Hepatocyte (in vitro differentiated cells): ENCODE measurements around the gene AIFM2. TPM values are rescaled to one million over a fixed set of nuclear protein-coding genes. Genes with fewer than 3 reads are reported as not detected.

Experiments
- DNase-seq: peaks from one replicate; pipeline ENCODE4 v3.0.0-alpha.2; 2016; ENCODE audit warnings: low spot score
- H2AFZ ChIP-seq: fragments of 200-600 bp; sonication (generic); 2 replicates; pipeline ENCODE4 v1.6.0; 2016; ENCODE audit warnings: antibody characterized with exemption, mild to moderate bottlenecking
- H3K27ac ChIP-seq: fragments of 200-600 bp; sonication (generic); 2 replicates; pipeline ENCODE4 v1.5.1; 2016; ENCODE audit warnings: mild to moderate bottlenecking
- H3K27me3 ChIP-seq: fragments of 200-600 bp; sonication (generic); 2 replicates; pipeline ENCODE4 v1.6.1; 2016
- H3K36me3 ChIP-seq: fragments of 200-600 bp; sonication (generic); replicated peaks from 2 replicates; pipeline ENCODE4 v1.5.1; 2016; ENCODE audit warnings: low read depth; ENCODE audit not compliant: insufficient read depth
- H3K4me1 ChIP-seq: fragments of 200-600 bp; sonication (generic); 2 replicates; pipeline ENCODE4 v1.5.1; 2016; ENCODE audit warnings: mild to moderate bottlenecking, moderate library complexity; ENCODE audit not compliant: insufficient read depth
- H3K4me2 ChIP-seq: fragments of 200-600 bp; sonication (generic); 2 replicates; pipeline ENCODE4 v1.6.0; 2016
- H3K4me3 ChIP-seq: fragments of 200-600 bp; sonication (generic); 2 replicates; pipeline ENCODE4 v1.5.1; 2016; ENCODE audit warnings: mild to moderate bottlenecking
- H3K79me2 ChIP-seq: fragments of 200-600 bp; sonication (generic); 2 replicates; pipeline ENCODE4 v1.6.0; 2017; ENCODE audit warnings: mild to moderate bottlenecking
- H3K9me2 ChIP-seq: fragments of 200-600 bp; sonication (generic); replicated peaks from 2 replicates; pipeline ENCODE4 v1.6.0; 2017; ENCODE audit warnings: mild to moderate bottlenecking; ENCODE audit not compliant: insufficient read depth
- H3K9me3 ChIP-seq: fragments of 200-600 bp; sonication (generic); 2 replicates; pipeline ENCODE4 v1.5.1; 2016; ENCODE audit warnings: low read depth, mild to moderate bottlenecking
- H4K20me1 ChIP-seq: fragments of 200-600 bp; sonication (generic); 2 replicates; pipeline ENCODE4 v1.6.0; 2016; ENCODE audit warnings: mild to moderate bottlenecking; ENCODE audit not compliant: insufficient read depth, poor library complexity, severe bottlenecking
- EZH2 ChIP-seq: fragments of 200-600 bp; sonication (generic); IDR thresholded peaks from 2 replicates; pipeline ENCODE4 v1.6.1; 2016; ENCODE audit warnings: antibody characterized with exemption, mild to moderate bottlenecking, borderline replicate concordance
- EZH2phosphoT487 ChIP-seq: fragments of 200-600 bp; sonication (generic); IDR thresholded peaks from one replicate; pipeline ENCODE4 v1.6.1; 2018; ENCODE audit warnings: antibody characterized with exemption, mild to moderate bottlenecking, low read depth, moderate library complexity; ENCODE audit not compliant: unreplicated experiment, severe bottlenecking
- WGBS: methylation state at CpG from one replicate; pipeline ENCODE4 v1.1.6; 2016; ENCODE audit warnings: low lambda C conversion rate; ENCODE audit errors: missing lambda C conversion rate; 5-methylcytosine and 5-hydroxymethylcytosine counted together
- polyA plus RNA-seq: library from polyadenylated mRNA; unstranded; fragments of >200 nt; fragmentation: Nextera tagmentation; extraction: Ambion mirVana; gene quantifications from 2 replicates; pipeline ENCODE4 v1.2.1, GENCODE V29; 2016
- total RNA-seq: library from RNA; depleted of rRNA; stranded (reverse); fragments of >200 nt; gene quantifications from 2 replicates; pipeline ENCODE4 v1.2.3, GENCODE V29; 2014
- TF ChIP-seq, protein P1 (sequence below): fragments of 200-600 bp; sonication (generic); IDR thresholded peaks from 2 replicates; pipeline ENCODE4 v1.5.1; 2016; ENCODE audit warnings: antibody characterized with exemption, mild to moderate bottlenecking; ENCODE audit not compliant: poor library complexity

The AIFM2 gene
- total and polyA plus RNA-seq, 2 experiments from 2014 or later: 8.6 to 16.1 TPM

GRCh38 chr10:70175516-70175915, 42.9 kb upstream of the AIFM2 start:
- Histone ChIP-seq H3K27ac (no peak overlapping the region), H3K9me3 (no peaks in the 10 kb centered on the region), H3K9me2 (no peaks in the 10 kb centered on the region), H4K20me1 (no peaks in the 10 kb centered on the region), H3K27me3 (no peaks in the 10 kb centered on the region), H3K4me3 (no peak overlapping the region), H3K4me2 (no peak overlapping the region), H3K79me2 (no peaks in the 10 kb centered on the region), H2AFZ (no peak overlapping the region), H3K36me3 (no peaks in the 10 kb centered on the region), H3K4me1 (no peaks in the 10 kb centered on the region)
- DNase-seq: no peak
- WGBS: 92% methylated on average over 3 of the region's 3 CpGs
- TF ChIP-seq EZH2 (no peak), EZH2phosphoT487 (no peak)
- TF ChIP-seq, protein P1, sequence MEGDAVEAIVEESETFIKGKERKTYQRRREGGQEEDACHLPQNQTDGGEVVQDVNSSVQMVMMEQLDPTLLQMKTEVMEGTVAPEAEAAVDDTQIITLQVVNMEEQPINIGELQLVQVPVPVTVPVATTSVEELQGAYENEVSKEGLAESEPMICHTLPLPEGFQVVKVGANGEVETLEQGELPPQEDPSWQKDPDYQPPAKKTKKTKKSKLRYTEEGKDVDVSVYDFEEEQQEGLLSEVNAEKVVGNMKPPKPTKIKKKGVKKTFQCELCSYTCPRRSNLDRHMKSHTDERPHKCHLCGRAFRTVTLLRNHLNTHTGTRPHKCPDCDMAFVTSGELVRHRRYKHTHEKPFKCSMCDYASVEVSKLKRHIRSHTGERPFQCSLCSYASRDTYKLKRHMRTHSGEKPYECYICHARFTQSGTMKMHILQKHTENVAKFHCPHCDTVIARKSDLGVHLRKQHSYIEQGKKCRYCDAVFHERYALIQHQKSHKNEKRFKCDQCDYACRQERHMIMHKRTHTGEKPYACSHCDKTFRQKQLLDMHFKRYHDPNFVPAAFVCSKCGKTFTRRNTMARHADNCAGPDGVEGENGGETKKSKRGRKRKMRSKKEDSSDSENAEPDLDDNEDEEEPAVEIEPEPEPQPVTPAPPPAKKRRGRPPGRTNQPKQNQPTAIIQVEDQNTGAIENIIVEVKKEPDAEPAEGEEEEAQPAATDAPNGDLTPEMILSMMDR: no peak

- WGBS: 67% methylated on average over 4 of the region's 4 CpGs
- Histone ChIP-seq H3K4me1 (no peaks in the 10 kb centered on the region), H3K36me3 (no peaks in the 10 kb centered on the region), H3K4me3 (no peak overlapping the region), H3K27me3 (no peaks in the 10 kb centered on the region), H4K20me1 (peaks cover 6% of the 10 kb centered on the region), H3K9me2 (no peaks in the 10 kb centered on the region), H2AFZ (no peak overlapping the region), H3K79me2 (peaks cover 9% of the 10 kb centered on the region), H3K4me2 (no peak overlapping the region), H3K9me3 (no peaks in the 10 kb centered on the region), H3K27ac (no peak overlapping the region)
- TF ChIP-seq EZH2phosphoT487 (no peak), EZH2 (no peak)
- TF ChIP-seq, protein P1: no peak
- DNase-seq: no peak
These were observed 41.6 kb upstream of the AIFM2 start for GRCh38 chr10:70174058-70174741.

DNA sequence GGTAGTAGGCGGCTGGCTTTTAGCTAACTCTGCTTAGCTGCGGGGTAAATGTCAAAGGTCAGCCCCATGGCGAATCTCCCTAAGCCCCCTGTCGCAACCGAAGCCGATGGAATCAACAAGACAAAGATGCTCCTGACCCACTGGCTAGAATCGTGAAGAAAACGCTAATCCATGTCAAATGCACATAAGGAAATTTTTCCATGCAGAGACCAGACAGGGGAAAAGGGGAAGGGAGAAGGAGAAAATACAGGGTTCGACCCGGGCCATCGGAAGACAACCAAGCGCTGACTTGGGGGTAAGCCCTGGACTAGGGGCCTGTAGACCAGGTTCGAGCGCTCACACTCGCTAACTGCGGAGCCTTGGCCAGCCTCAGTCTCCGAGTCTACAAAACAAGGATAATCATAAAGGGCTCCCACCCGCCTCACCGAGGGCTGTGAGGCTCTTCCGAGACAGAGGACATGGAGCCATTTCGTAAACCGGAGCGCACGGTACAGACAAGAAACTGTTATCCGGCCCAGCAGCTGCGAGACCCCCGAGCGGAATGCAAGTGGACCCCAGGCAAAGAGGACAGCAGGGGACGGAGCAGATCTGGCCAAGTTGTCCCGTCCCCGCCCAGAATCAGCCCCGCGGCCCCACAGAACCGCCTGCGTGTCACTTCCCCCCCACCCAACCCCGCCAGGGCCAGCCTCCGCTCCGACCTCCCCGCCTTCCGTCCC, 37.2 kb upstream of the AIFM2 start:
- Histone ChIP-seq H3K4me3 (peak overlapping the region; percentile 47), H3K79me2 (peaks cover 51% of the 10 kb centered on the region), H3K4me2 (peak overlapping the region; percentile 84), H4K20me1 (peaks cover 49% of the 10 kb centered on the region), H3K9me3 (no peaks in the 10 kb centered on the region), H3K27ac (peak overlapping the region; percentile 91), H3K4me1 (peaks cover 9% of the 10 kb centered on the region), H2AFZ (no peak overlapping the region), H3K9me2 (no peaks in the 10 kb centered on the region), H3K36me3 (peaks cover 7% of the 10 kb centered on the region), H3K27me3 (no peaks in the 10 kb centered on the region)
- WGBS: 2% methylated on average over 30 of the region's 40 CpGs
- no peak for TF ChIP-seq EZH2
- peak; percentile 46 for DNase-seq

DNA sequence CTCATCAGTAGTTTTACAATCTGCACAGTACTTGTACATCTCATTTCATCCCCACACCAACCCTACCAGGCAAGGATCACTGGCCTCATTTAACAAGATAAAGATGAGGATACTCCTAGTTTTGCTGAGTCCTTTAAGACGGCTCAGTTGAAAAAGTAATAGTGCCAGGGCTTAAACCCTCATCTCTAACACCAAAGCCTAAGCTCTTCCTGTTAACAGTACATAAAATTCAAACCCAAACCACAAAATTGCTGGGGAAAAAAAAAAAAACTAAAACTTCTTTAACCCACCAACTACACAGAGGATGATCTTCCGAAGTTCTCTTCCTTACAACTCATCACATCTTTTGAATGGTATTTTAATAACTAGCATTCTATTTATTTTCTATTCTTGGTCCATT, 36.4 kb upstream of the AIFM2 start:
- H3K9me2 ChIP-seq: no peaks in the 10 kb centered on the region
- peaks cover 9% of the 10 kb centered on the region for H3K4me1 ChIP-seq
- no peaks in the 10 kb centered on the region for H3K27me3 ChIP-seq
- H4K20me1 ChIP-seq: peaks cover 57% of the 10 kb centered on the region
- peak overlapping the region; percentile 91 for H3K27ac ChIP-seq
- H3K4me3 ChIP-seq: peak overlapping the region; percentile 47
- H3K9me3 ChIP-seq: no peaks in the 10 kb centered on the region
- no peak for DNase-seq
- 42% methylated on average over 2 of the region's 2 CpGs for WGBS
- TF ChIP-seq EZH2 (no peak), EZH2phosphoT487 (no peak)
- TF ChIP-seq, protein P1: no peak
- peaks cover 7% of the 10 kb centered on the region for H3K36me3 ChIP-seq
- peak overlapping the region; percentile 84 for H3K4me2 ChIP-seq
- H3K79me2 ChIP-seq: peaks cover 59% of the 10 kb centered on the region
- H2AFZ ChIP-seq: no peak overlapping the region
